ENCODE results near the gene VILL. TPM values are rescaled to one million over a fixed set of nuclear protein-coding genes. Genes with fewer than 3 reads are reported as not detected.

VILL gene
- total and polyA plus RNA-seq, 2 donors (not counting 1 experiment from before 2014, with no cell fraction given): 2.0 to 9.4 TPM

GRCh38 chr3:38011111-38011510 lies 20.5 kb downstream of the VILL start:
- no peaks in the 10 kb centered on the region for H3K79me2 ChIP-seq (ENCODE audit: control insufficient read depth, insufficient read depth, low read length)
- no peak overlapping the region for H2AFZ ChIP-seq (ENCODE audit: low read length)
- peaks cover 5% of the 10 kb centered on the region for H3K36me3 ChIP-seq (ENCODE audit: control insufficient read depth, insufficient read depth, low read length)
- no peak overlapping the region for H3K4me2 ChIP-seq (ENCODE audit: extremely low read depth, insufficient read depth, low read length)
- H3K27me3 ChIP-seq (ENCODE audit: control insufficient read depth, insufficient read depth, low read length): no peaks in the 10 kb centered on the region
- TF ChIP-seq EZH2 (IDR thresholded peaks at IDR 0.05; ENCODE audit: low read length, missing control alignments) (no peak), CTCF (conservative IDR thresholded peaks at IDR 0.05 in 1 of 2, IDR thresholded peaks at IDR 0.05 in 1 of 2; ENCODE audit: low read depth in 1 of 2, low read length in 2 of 2) (no peak)
- DNase-seq (ENCODE audit: low read depth in 2 of 2): no peak
- H3K9me3 ChIP-seq (ENCODE audit: control insufficient read depth, insufficient read depth, low read depth, low read length): no peaks in the 10 kb centered on the region
- no peak overlapping the region for H3K27ac ChIP-seq (ENCODE audit: insufficient read depth, low read length)
- H4K20me1 ChIP-seq (ENCODE audit: control insufficient read depth, extremely low read depth, insufficient read depth, low read length): no peaks in the 10 kb centered on the region
- no peaks in the 10 kb centered on the region for H3K4me1 ChIP-seq (ENCODE audit: control insufficient read depth, extremely low read depth, insufficient read depth, low read length)
- no peak overlapping the region for H3K4me3 ChIP-seq (replicated peaks in 1 of 4; ENCODE audit: control extremely low read depth in 1 of 4, insufficient read depth in 1 of 4, low read depth in 3 of 4, low read length in 4 of 4)
- H3K9ac ChIP-seq (ENCODE audit: insufficient read depth, low read length): no peak overlapping the region

- no peaks in the 10 kb centered on the region for H3K27me3 ChIP-seq (ENCODE audit: control insufficient read depth, insufficient read depth, low read length)
- no peak overlapping the region for H3K4me3 ChIP-seq (replicated peaks in 1 of 4; ENCODE audit: control extremely low read depth in 1 of 4, insufficient read depth in 1 of 4, low read depth in 3 of 4, low read length in 4 of 4)
- no peak overlapping the region for H3K27ac ChIP-seq (ENCODE audit: insufficient read depth, low read length)
- no peak overlapping the region for H3K9ac ChIP-seq (ENCODE audit: insufficient read depth, low read length)
- H2AFZ ChIP-seq (ENCODE audit: low read length): no peak overlapping the region
- TF ChIP-seq CTCF (conservative IDR thresholded peaks at IDR 0.05 in 1 of 2, IDR thresholded peaks at IDR 0.05 in 1 of 2; ENCODE audit: low read depth in 1 of 2, low read length in 2 of 2) (no peak), EZH2 (IDR thresholded peaks at IDR 0.05; ENCODE audit: low read length, missing control alignments) (no peak)
- no peak overlapping the region for H3K4me2 ChIP-seq (ENCODE audit: extremely low read depth, insufficient read depth, low read length)
- no peaks in the 10 kb centered on the region for H3K79me2 ChIP-seq (ENCODE audit: control insufficient read depth, insufficient read depth, low read length)
- no peaks in the 10 kb centered on the region for H3K4me1 ChIP-seq (ENCODE audit: control insufficient read depth, extremely low read depth, insufficient read depth, low read length)
- no peaks in the 10 kb centered on the region for H3K9me3 ChIP-seq (ENCODE audit: control insufficient read depth, insufficient read depth, low read depth, low read length)
- peaks cover 4% of the 10 kb centered on the region for H3K36me3 ChIP-seq (ENCODE audit: control insufficient read depth, insufficient read depth, low read length)
- no peaks in the 10 kb centered on the region for H4K20me1 ChIP-seq (ENCODE audit: control insufficient read depth, extremely low read depth, insufficient read depth, low read length)
- DNase-seq (ENCODE audit: low read depth in 2 of 2): no peak
These were observed 24.9 kb downstream of the VILL start for GRCh38 chr3:38015485-38015884.

GRCh38 chr3:38015984-38016383 lies 25.4 kb downstream of the VILL start:
- Histone ChIP-seq H3K9ac (ENCODE audit: insufficient read depth, low read length) (no peak overlapping the region), H3K9me3 (ENCODE audit: control insufficient read depth, insufficient read depth, low read depth, low read length) (no peaks in the 10 kb centered on the region), H3K4me3 (replicated peaks in 1 of 4; ENCODE audit: control extremely low read depth in 1 of 4, insufficient read depth in 1 of 4, low read depth in 3 of 4, low read length in 4 of 4) (no peak overlapping the region), H4K20me1 (ENCODE audit: control insufficient read depth, extremely low read depth, insufficient read depth, low read length) (no peaks in the 10 kb centered on the region), H2AFZ (ENCODE audit: low read length) (no peak overlapping the region), H3K36me3 (ENCODE audit: control insufficient read depth, insufficient read depth, low read length) (peaks cover 4% of the 10 kb centered on the region), H3K27me3 (ENCODE audit: control insufficient read depth, insufficient read depth, low read length) (no peaks in the 10 kb centered on the region), H3K79me2 (ENCODE audit: control insufficient read depth, insufficient read depth, low read length) (no peaks in the 10 kb centered on the region), H3K4me1 (ENCODE audit: control insufficient read depth, extremely low read depth, insufficient read depth, low read length) (no peaks in the 10 kb centered on the region), H3K27ac (ENCODE audit: insufficient read depth, low read length) (no peak overlapping the region), H3K4me2 (ENCODE audit: extremely low read depth, insufficient read depth, low read length) (no peak overlapping the region)
- TF ChIP-seq EZH2 (IDR thresholded peaks at IDR 0.05; ENCODE audit: low read length, missing control alignments) (no peak), CTCF (conservative IDR thresholded peaks at IDR 0.05 in 1 of 2, IDR thresholded peaks at IDR 0.05 in 1 of 2; ENCODE audit: low read depth in 1 of 2, low read length in 2 of 2) (no peak)
- DNase-seq (ENCODE audit: low read depth in 2 of 2): no peak

All from fibroblast of lung (primary cell).